Activated T-helper 1 cell treated with anti-CD3 and anti-CD28 coated beads, Interleukin-2, amount 50 U/mL, for 16 hours (primary cell): ENCODE data around the gene TSHZ2.

Experiments
- DNase-seq, 2 donors: peaks; one replicate each; pipeline ENCODE4 v3.0.0-alpha.2; 2020; ENCODE audit warnings: low read depth in 1 of 2, low spot score in 1 of 2

The TSHZ2 gene

DNA sequence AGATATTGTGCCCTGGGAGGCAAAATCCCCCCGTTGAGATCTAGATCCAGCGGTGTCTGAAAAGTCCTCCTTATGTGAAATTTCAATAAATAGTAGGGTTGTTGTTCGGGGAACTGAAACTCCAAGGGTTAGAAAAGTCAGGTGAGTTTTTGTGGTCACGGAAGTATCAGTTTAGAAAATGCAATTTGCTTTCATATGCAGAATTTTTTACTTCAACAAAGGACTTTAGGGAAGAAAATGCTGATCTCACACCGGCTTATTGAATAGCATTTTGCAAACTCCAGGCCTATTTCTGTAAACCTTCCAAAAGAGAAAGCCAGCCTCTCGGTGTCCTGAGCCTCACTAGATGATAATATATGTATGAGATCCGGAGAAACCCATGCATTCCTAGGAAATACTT, 254.7 kb downstream of the TSHZ2 start:
- DNase-seq, result no peak

- no peak for DNase-seq
Observed at GRCh38 chr20:53227523-53227922, 255.4 kb downstream of the TSHZ2 start.

DNA sequence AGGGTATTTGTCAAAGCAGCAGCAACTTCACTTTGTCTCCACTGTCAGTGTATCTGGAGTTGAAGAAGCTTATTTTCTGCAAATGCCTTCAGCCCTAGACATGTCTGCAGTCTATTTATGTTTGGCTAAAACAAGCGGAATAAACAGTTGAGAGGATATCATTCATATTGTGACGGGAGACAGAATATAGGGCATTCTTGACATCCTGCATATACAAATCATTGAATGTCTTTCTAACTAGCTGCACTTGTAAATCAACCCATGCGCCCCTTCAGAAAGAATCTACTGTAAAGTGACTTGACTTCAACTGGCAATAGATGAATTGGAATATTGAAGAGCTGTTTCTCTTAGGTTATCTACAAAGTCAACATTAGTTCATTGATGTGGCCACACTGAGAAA, 258.9 kb downstream of the TSHZ2 start:
- DNase-seq, result no peak

DNA sequence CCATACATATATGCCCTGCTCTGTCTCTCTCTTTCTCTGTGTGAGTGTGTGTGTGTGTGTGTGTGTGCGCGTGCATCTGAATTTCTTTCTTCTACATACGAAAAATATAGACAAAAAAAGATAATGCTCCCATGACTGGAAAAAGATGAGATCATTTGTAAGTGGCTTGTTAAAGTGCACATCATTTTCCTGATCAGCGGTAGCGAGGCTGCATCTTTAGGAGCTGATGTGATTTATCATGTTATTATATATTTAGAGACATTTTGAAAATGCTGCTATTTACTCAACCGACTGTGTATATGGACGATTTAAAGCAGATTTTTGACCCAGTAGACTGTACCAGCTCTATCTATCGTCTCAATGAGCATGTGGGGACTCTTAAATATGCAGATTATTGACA, 265.3 kb downstream of the TSHZ2 start:
- DNase-seq, result no peak

- DNase-seq, result no peak
Observed at GRCh38 chr20:53238121-53238660, 266.0 kb downstream of the TSHZ2 start.

DNA sequence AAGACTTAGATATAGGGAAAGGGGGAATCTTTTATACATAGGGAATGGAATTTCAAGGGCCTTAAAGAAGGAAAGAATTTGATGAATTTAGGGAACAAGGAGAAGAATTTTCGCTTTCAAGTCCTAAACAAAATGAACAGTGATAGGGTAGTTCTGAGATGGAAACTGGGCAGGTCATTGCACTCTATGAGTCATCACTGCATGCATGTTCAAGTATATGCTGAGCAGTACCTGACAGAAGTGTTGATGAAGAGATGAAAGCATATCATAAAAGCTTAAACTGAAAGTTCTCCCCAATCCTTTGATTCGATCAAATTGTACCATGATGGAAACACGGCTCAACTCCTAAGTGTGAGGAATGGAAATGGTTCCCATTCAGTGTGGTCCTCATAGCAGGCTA, 271.0 kb downstream of the TSHZ2 start:
- no peak for DNase-seq

GRCh38 chr20:53244711-53245110, 272.6 kb downstream of the TSHZ2 start:
- no peak for DNase-seq

DNA sequence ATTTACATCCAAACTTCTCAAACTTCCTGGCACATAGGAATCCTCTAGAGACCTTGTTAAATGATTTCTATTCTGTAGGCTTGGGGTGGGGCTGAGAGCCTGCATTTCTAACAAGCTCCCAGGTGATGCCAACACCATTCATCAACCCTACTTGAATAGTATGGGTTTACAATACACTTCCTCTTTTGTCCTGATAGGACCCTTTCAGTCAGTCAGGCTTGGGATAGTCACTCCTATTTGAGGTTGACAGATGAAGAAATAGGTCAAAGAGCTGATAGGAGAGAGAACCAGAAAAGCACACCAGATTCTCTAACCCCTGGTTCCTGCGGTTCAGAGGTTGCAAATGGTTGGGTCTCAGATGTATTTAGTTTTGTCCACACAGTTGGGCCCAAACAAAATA, 273.4 kb downstream of the TSHZ2 start:
- no peak for DNase-seq

DNA sequence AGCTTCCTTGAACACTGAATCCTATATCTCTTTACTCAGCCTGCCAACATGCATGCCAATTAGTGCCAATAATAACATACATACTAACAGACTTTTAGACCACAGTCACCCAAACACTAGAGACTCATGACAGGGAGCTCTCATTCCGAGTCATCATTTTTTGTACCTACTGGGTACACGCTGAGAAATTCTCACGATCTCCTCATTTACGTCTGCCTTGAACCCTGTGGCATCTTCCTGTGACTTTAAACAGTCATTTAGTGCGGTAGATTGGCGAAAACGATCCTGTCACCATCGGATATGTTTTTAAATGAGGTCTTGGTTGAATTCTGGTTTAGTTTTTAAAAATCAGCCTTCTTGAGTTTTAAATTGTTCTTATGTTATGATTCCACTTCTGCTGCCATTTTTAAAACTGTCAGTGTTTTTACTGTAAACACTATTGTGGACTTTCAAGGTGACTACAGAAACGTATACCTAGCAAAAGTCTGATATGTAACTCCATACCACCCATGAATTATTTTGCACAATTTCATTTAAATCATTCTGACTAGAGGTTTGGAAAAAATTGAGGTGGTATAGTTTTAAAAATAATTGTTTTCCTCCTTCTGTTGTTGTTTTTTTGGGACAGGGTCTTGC, 275.4 kb downstream of the TSHZ2 start:
- DNase-seq, result no peak

DNA sequence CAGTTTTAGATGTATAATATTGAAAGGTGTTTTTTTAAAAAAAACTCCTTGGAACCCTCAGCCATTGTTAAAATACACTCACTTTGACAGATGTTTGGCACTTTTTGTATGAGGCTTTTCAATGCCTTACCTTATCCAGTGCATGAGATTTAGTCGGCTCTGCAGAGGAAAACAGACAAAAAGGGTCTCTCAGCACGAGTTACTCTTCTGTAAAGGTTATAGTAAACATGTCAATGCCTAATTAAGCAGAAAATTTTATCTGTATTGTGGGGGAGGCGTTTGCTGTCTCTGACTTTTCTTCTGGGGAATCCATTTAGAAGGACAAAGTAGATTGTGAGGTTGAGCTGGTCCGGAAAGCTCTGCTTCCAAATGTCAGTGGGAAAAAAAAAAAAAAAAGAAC, 278.3 kb downstream of the TSHZ2 start:
- DNase-seq, result no peak

- DNase-seq, result no peak
Observed at GRCh38 chr20:53252002-53252401, 279.8 kb downstream of the TSHZ2 start.

- no peak for DNase-seq
Observed at GRCh38 chr20:53253668-53254067, 281.5 kb downstream of the TSHZ2 start.

GRCh38 chr20:53255102-53255710, 283.0 kb downstream of the TSHZ2 start:
- no peak for DNase-seq

- no peak for DNase-seq
Observed at GRCh38 chr20:53258741-53259140, 286.6 kb downstream of the TSHZ2 start.

GRCh38 chr20:53260168-53260567, 288.0 kb downstream of the TSHZ2 start:
- DNase-seq, result no peak

- no peak for DNase-seq
Observed at GRCh38 chr20:53260591-53260990, 288.4 kb downstream of the TSHZ2 start.

- DNase-seq, result no peak
Observed at GRCh38 chr20:53262365-53262764, 290.2 kb downstream of the TSHZ2 start.

GRCh38 chr20:53263554-53264438, 291.6 kb downstream of the TSHZ2 start:
- DNase-seq, result no peak

DNA sequence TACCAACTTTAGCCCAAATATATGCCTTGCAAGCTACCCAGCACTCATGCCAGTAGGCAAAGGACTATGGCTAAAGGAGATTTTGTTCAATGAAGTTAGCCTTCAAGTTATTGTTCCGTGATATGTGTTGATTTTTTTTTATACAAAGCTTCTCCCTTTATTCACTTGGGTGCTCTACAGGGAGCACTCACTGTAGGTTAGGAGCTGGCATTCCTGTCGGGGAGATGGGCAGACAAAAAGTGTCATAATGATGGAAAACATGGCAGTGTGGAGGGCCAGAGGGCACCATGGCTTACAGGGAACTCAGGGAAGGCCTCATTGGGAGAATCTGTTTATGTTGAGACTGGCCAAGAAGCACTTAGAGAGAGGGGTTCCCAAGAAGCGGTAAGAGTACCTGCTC, 292.4 kb downstream of the TSHZ2 start:
- DNase-seq, result no peak

DNA sequence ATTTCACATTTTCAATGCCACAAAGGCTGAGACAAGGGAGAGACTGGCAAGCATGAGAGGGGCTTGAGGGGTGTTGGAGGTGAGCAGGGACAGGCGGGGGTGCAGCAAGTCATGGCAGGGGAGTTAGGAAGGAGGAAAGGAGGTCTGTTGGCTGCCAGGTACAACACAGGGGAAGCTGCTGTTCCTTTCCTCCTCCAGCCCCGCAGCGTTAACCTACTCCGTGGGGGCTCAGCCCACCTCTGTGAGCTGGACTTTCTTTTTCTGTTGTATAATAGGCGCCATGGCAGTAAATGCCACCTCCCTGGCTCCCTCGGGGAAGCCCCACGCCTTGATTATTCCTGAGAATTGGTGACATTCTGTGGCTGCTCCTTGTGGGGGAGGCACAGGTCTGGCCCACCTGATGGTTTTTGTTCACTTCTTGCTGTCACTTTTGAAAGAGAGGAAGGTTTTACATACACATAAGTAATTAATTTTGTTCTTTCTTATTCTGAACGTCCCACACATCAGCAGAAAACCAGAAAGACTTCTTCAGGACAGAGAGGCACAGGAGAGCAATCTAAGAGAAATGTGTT, 293.2 kb downstream of the TSHZ2 start:
- DNase-seq, result no peak

DNA sequence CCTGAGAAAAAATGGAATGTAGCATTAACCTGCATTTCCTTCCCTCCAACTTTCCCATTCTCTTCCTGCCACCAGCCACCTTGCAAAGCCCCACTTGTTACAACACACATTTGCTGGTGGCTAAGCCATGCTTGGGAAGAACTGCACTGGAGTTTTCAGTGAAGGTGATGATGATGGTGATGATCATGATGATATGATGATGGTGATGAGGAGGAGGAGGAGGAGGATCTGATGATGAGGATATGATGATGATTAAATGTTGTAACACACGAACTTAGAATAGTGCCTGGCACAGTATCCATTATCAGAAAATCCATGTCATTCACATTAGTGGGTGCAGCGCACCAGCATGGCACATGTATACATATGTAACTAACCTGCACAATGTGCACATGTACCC, 297.2 kb downstream of the TSHZ2 start:
- no peak for DNase-seq
